ENCODE data around the gene HDAC4.

- TF ChIP-seq, protein P1, sequence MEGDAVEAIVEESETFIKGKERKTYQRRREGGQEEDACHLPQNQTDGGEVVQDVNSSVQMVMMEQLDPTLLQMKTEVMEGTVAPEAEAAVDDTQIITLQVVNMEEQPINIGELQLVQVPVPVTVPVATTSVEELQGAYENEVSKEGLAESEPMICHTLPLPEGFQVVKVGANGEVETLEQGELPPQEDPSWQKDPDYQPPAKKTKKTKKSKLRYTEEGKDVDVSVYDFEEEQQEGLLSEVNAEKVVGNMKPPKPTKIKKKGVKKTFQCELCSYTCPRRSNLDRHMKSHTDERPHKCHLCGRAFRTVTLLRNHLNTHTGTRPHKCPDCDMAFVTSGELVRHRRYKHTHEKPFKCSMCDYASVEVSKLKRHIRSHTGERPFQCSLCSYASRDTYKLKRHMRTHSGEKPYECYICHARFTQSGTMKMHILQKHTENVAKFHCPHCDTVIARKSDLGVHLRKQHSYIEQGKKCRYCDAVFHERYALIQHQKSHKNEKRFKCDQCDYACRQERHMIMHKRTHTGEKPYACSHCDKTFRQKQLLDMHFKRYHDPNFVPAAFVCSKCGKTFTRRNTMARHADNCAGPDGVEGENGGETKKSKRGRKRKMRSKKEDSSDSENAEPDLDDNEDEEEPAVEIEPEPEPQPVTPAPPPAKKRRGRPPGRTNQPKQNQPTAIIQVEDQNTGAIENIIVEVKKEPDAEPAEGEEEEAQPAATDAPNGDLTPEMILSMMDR (IDR thresholded peaks at IDR 0.05): no peak
- TF ChIP-seq POLR2A (IDR thresholded peaks at IDR 0.05): no peak
Observed at GRCh38 chr2:239137165-239137897, 263.5 kb downstream of the HDAC4 start.
